Measurements from ENCODE around the gene BTBD6.
A peak's percentile ranks its signal among the peaks of the same experiment; 100 is the strongest.

Gene BTBD6

GRCh38 chr14:105241641-105242040, 6.7 kb upstream of the BTBD6 start:
- DNase-seq = no peak

- DNase-seq = no peak
Measured at GRCh38 chr14:105244334-105244733, 4.0 kb upstream of the BTBD6 start.

- DNase-seq = no peak
Measured at GRCh38 chr14:105247026-105247425, 1.3 kb upstream of the BTBD6 start.

GRCh38 chr14:105247715-105248367, 492 bp upstream of the BTBD6 start:
- DNase-seq = no peak

- DNase-seq = peak; percentile 14
Measured at GRCh38 chr14:105249182-105250007, 1.1 kb downstream of the BTBD6 start.

- no peak for DNase-seq
Measured at GRCh38 chr14:105250008-105250366, 1.7 kb downstream of the BTBD6 start.

- DNase-seq = no peak
Measured at GRCh38 chr14:105250986-105251385, 2.7 kb downstream of the BTBD6 start.

GRCh38 chr14:105251920-105252319, 3.6 kb downstream of the BTBD6 start:
- no peak for DNase-seq

GRCh38 chr14:105252552-105253328, 4.4 kb downstream of the BTBD6 start:
- DNase-seq = no peak

GRCh38 chr14:105253329-105253682, 5.0 kb downstream of the BTBD6 start:
- no peak for DNase-seq

GRCh38 chr14:105255021-105255507, 6.7 kb downstream of the BTBD6 start:
- peak; percentile 10 for DNase-seq

GRCh38 chr14:105256292-105256960, 8.1 kb downstream of the BTBD6 start:
- DNase-seq = no peak

GRCh38 chr14:105257464-105257863, 9.1 kb downstream of the BTBD6 start:
- no peak for DNase-seq

- DNase-seq = no peak
Measured at GRCh38 chr14:105258846-105259245, 10.5 kb downstream of the BTBD6 start.

GRCh38 chr14:105260959-105261358, 12.6 kb downstream of the BTBD6 start:
- no peak for DNase-seq

GRCh38 chr14:105261781-105262180, 13.4 kb downstream of the BTBD6 start:
- no peak for DNase-seq

GRCh38 chr14:105267820-105268548, 19.7 kb downstream of the BTBD6 start:
- DNase-seq = no peak

- no peak for DNase-seq
Measured at GRCh38 chr14:105268736-105269354, 20.5 kb downstream of the BTBD6 start.

GRCh38 chr14:105269405-105269804, 21.1 kb downstream of the BTBD6 start:
- no peak for DNase-seq

- DNase-seq = no peak
Measured at GRCh38 chr14:105271224-105271890, 23.0 kb downstream of the BTBD6 start.

- no peak for DNase-seq
Measured at GRCh38 chr14:105272623-105273022, 24.3 kb downstream of the BTBD6 start.

Data from fibroblast of skin of right quadriceps (primary cell).